Stimulated activated naive B cell treated with anti-CD40 and anti-IgM and Interleukin-4, amounts not matched to agents 10 μg/mL and 1 μg/mL and 100 μg/mL, for 72 hours (primary cell): Measurements from ENCODE around the gene PPDPF.

Source experiments
- ATAC-seq, 2 donors: fragments of 150-1000 bp; cut with Tn5 transposase; replicated peaks; 2 replicates each; pipeline ENCODE4 v1.10.0; 2021; ENCODE audit warnings: moderate library complexity in 1 of 2
- DNase-seq: peaks from one replicate; pipeline ENCODE4 v3.0.0; 2021
- H3K27ac Mint-ChIP-seq: one replicate; pipeline ENCODE4 v1.8.0; 2022; ENCODE audit warnings: mild to moderate bottlenecking, mixed read lengths
- H3K27me3 Mint-ChIP-seq, 2 donors: one replicate each; pipeline ENCODE4 v1.8.0; 2022; ENCODE audit warnings: mixed read lengths in 2 of 2
- H3K36me3 Mint-ChIP-seq, 2 donors: one replicate each; pipeline ENCODE4 v1.8.0; 2022; ENCODE audit warnings: mixed read lengths in 2 of 2, mild to moderate bottlenecking in 1 of 2
- H3K4me1 Mint-ChIP-seq, 2 donors: one replicate each; pipeline ENCODE4 v1.8.0; 2022; ENCODE audit warnings: mixed read lengths in 2 of 2, mild to moderate bottlenecking in 1 of 2
- H3K4me3 Mint-ChIP-seq, 2 donors: one replicate each; pipeline ENCODE4 v1.8.0; 2022; ENCODE audit warnings: mild to moderate bottlenecking in 2 of 2, mixed read lengths in 2 of 2, moderate library complexity in 1 of 2
- H3K9me3 Mint-ChIP-seq, 2 donors: one replicate each; pipeline ENCODE4 v1.8.0; 2022; ENCODE audit warnings: mixed read lengths in 2 of 2, mild to moderate bottlenecking in 1 of 2

PPDPF gene

GRCh38 chr20:63482021-63482587 is 38.5 kb upstream of the PPDPF start:
- H3K4me1 Mint-ChIP-seq: peaks cover 0 to 3% of the 10 kb centered on the region in 2 donors
- ATAC-seq: no peak
- no peak for DNase-seq
- peaks cover 0 to 4% of the 10 kb centered on the region in 2 donors for H3K9me3 Mint-ChIP-seq
- H3K36me3 Mint-ChIP-seq: peaks cover 0 to 3% of the 10 kb centered on the region in 2 donors
- H3K27me3 Mint-ChIP-seq: peaks cover 54 to 69% of the 10 kb centered on the region in 2 donors
- no peak overlapping the region for H3K27ac Mint-ChIP-seq
- no peak overlapping the region for H3K4me3 Mint-ChIP-seq

GRCh38 chr20:63483834-63484233 is 36.7 kb upstream of the PPDPF start:
- peaks cover 0 to 3% of the 10 kb centered on the region in 2 donors for H3K4me1 Mint-ChIP-seq
- H3K9me3 Mint-ChIP-seq: peaks cover 0 to 4% of the 10 kb centered on the region in 2 donors
- no peak overlapping the region for H3K4me3 Mint-ChIP-seq
- H3K27ac Mint-ChIP-seq: no peak overlapping the region
- no peak for DNase-seq
- peaks cover 43 to 61% of the 10 kb centered on the region in 2 donors for H3K27me3 Mint-ChIP-seq
- ATAC-seq: peak in 1 of 2 donors; percentile 26
- peaks cover 0 to 3% of the 10 kb centered on the region in 2 donors for H3K36me3 Mint-ChIP-seq

GRCh38 chr20:63484236-63484635 is 36.3 kb upstream of the PPDPF start:
- DNase-seq (no peak), ATAC-seq (no peak)
- Mint-ChIP-seq H3K27me3 (peaks cover 40 to 61% of the 10 kb centered on the region in 2 donors), H3K4me3 (no peak overlapping the region), H3K27ac (no peak overlapping the region), H3K9me3 (peaks cover 0 to 4% of the 10 kb centered on the region in 2 donors), H3K36me3 (peaks cover 0 to 3% of the 10 kb centered on the region in 2 donors), H3K4me1 (peaks cover 0 to 3% of the 10 kb centered on the region in 2 donors)

GRCh38 chr20:63484651-63485403 is 35.7 kb upstream of the PPDPF start:
- peaks cover 0 to 3% of the 10 kb centered on the region in 2 donors for H3K36me3 Mint-ChIP-seq
- H3K9me3 Mint-ChIP-seq: peaks cover 0 to 4% of the 10 kb centered on the region in 2 donors
- H3K4me1 Mint-ChIP-seq: peaks cover 0 to 3% of the 10 kb centered on the region in 2 donors
- DNase-seq (no peak), ATAC-seq (no peak)
- peaks cover 42 to 62% of the 10 kb centered on the region in 2 donors for H3K27me3 Mint-ChIP-seq
- no peak overlapping the region for H3K4me3 Mint-ChIP-seq
- no peak overlapping the region for H3K27ac Mint-ChIP-seq

GRCh38 chr20:63486300-63486855 is 34.2 kb upstream of the PPDPF start:
- H3K4me1 Mint-ChIP-seq: peaks cover 0 to 3% of the 10 kb centered on the region in 2 donors
- DNase-seq (no peak), ATAC-seq (no peak)
- H3K9me3 Mint-ChIP-seq: peaks cover 0 to 4% of the 10 kb centered on the region in 2 donors
- H3K36me3 Mint-ChIP-seq: peaks cover 0 to 3% of the 10 kb centered on the region in 2 donors
- H3K4me3 Mint-ChIP-seq: no peak overlapping the region
- H3K27ac Mint-ChIP-seq: no peak overlapping the region
- H3K27me3 Mint-ChIP-seq: peaks cover 44 to 67% of the 10 kb centered on the region in 2 donors

GRCh38 chr20:63487116-63487764 is 33.3 kb upstream of the PPDPF start:
- Mint-ChIP-seq H3K9me3 (peaks cover 2 to 11% of the 10 kb centered on the region in 2 donors), H3K36me3 (peaks cover 0 to 3% of the 10 kb centered on the region in 2 donors), H3K27me3 (peaks cover 46 to 66% of the 10 kb centered on the region in 2 donors), H3K4me3 (no peak overlapping the region), H3K4me1 (peaks cover 0 to 3% of the 10 kb centered on the region in 2 donors), H3K27ac (no peak overlapping the region)
- ATAC-seq: no peak
- no peak for DNase-seq

- peaks cover 0 to 2% of the 10 kb centered on the region in 2 donors for H3K4me1 Mint-ChIP-seq
- H3K4me3 Mint-ChIP-seq: no peak overlapping the region
- DNase-seq (no peak), ATAC-seq (no peak)
- H3K36me3 Mint-ChIP-seq: peaks cover 0 to 3% of the 10 kb centered on the region in 2 donors
- H3K9me3 Mint-ChIP-seq: peaks cover 8 to 14% of the 10 kb centered on the region in 2 donors
- peaks cover 44 to 61% of the 10 kb centered on the region in 2 donors for H3K27me3 Mint-ChIP-seq
- H3K27ac Mint-ChIP-seq: no peak overlapping the region
Measured at GRCh38 chr20:63487781-63488241, 32.8 kb upstream of the PPDPF start.

- peaks cover 0 to 3% of the 10 kb centered on the region in 2 donors for H3K36me3 Mint-ChIP-seq
- peaks cover 45 to 53% of the 10 kb centered on the region in 2 donors for H3K27me3 Mint-ChIP-seq
- H3K4me3 Mint-ChIP-seq: no peak overlapping the region
- H3K9me3 Mint-ChIP-seq: peaks cover 8 to 14% of the 10 kb centered on the region in 2 donors
- DNase-seq: no peak
- H3K27ac Mint-ChIP-seq: peak overlapping the region; percentile 85
- no peaks in the 10 kb centered on the region for H3K4me1 Mint-ChIP-seq
- ATAC-seq: peak in 1 of 2 donors; percentile 25
Measured at GRCh38 chr20:63488315-63489251, 32.0 kb upstream of the PPDPF start.

- Mint-ChIP-seq H3K4me3 (no peak overlapping the region), H3K4me1 (no peaks in the 10 kb centered on the region), H3K36me3 (peaks cover 0 to 3% of the 10 kb centered on the region in 2 donors), H3K27me3 (peaks cover 42 to 53% of the 10 kb centered on the region in 2 donors), H3K27ac (no peak overlapping the region), H3K9me3 (peaks cover 8 to 14% of the 10 kb centered on the region in 2 donors)
- ATAC-seq (no peak), DNase-seq (no peak)
Measured at GRCh38 chr20:63490416-63490815, 30.1 kb upstream of the PPDPF start.

- no peak for DNase-seq
- H3K9me3 Mint-ChIP-seq: peaks cover 8 to 14% of the 10 kb centered on the region in 2 donors
- peaks cover 0 to under 1% of the 10 kb centered on the region in 2 donors for H3K4me1 Mint-ChIP-seq
- no peak overlapping the region for H3K4me3 Mint-ChIP-seq
- peaks cover 38 to 54% of the 10 kb centered on the region in 2 donors for H3K27me3 Mint-ChIP-seq
- no peak for ATAC-seq
- no peak overlapping the region for H3K27ac Mint-ChIP-seq
- peaks cover 0 to 3% of the 10 kb centered on the region in 2 donors for H3K36me3 Mint-ChIP-seq
Measured at GRCh38 chr20:63491078-63491477, 29.5 kb upstream of the PPDPF start.

- ATAC-seq (no peak), DNase-seq (no peak)
- Mint-ChIP-seq H3K36me3 (no peaks in the 10 kb centered on the region), H3K27me3 (peaks cover 36 to 56% of the 10 kb centered on the region in 2 donors), H3K4me3 (no peak overlapping the region), H3K27ac (no peak overlapping the region), H3K9me3 (peaks cover 8 to 11% of the 10 kb centered on the region in 2 donors), H3K4me1 (peaks cover 5 to 6% of the 10 kb centered on the region in 2 donors)
Measured at GRCh38 chr20:63491635-63492230, 28.8 kb upstream of the PPDPF start.

- H3K27ac Mint-ChIP-seq: no peak overlapping the region
- H3K36me3 Mint-ChIP-seq: no peaks in the 10 kb centered on the region
- H3K9me3 Mint-ChIP-seq: peaks cover 8 to 11% of the 10 kb centered on the region in 2 donors
- DNase-seq (no peak), ATAC-seq (no peak)
- H3K4me1 Mint-ChIP-seq: peaks cover 7 to 13% of the 10 kb centered on the region in 2 donors
- no peak overlapping the region for H3K4me3 Mint-ChIP-seq
- H3K27me3 Mint-ChIP-seq: peaks cover 37 to 58% of the 10 kb centered on the region in 2 donors
Measured at GRCh38 chr20:63492518-63492917, 28.0 kb upstream of the PPDPF start.

GRCh38 chr20:63492982-63493381 is 27.6 kb upstream of the PPDPF start:
- ATAC-seq: no peak
- H3K27me3 Mint-ChIP-seq: peaks cover 37 to 60% of the 10 kb centered on the region in 2 donors
- peaks cover 8 to 11% of the 10 kb centered on the region in 2 donors for H3K9me3 Mint-ChIP-seq
- H3K36me3 Mint-ChIP-seq: no peaks in the 10 kb centered on the region
- no peak overlapping the region for H3K4me3 Mint-ChIP-seq
- no peak for DNase-seq
- H3K4me1 Mint-ChIP-seq: peaks cover 7 to 17% of the 10 kb centered on the region in 2 donors
- H3K27ac Mint-ChIP-seq: no peak overlapping the region
